T-helper 1 cell treated with Interleukin-12 subunit alpha and Interleukin-12 subunit beta and Interleukin-4 antibody, amounts not matched to agents 30 ng/mL and 1 ng/mL, for 36 hours (primary cell): ENCODE data around the gene NPIPA2. TPM values are rescaled to one million over a fixed set of nuclear protein-coding genes. Genes with fewer than 3 reads are reported as not detected.

Experiments
- total RNA-seq: library from RNA; stranded (reverse); gene quantifications from 2 replicates; pipeline ENCODE4 v1.2.3, GENCODE V29; 2022

The NPIPA2 gene
- total RNA-seq, 1 donor from 2014 or later: 5.7 TPM

Other genes starting within 250 kb of the NPIPA2 start
- gene PARN, start 112.3 kb upstream of the NPIPA2 start, total RNA-seq: 41.0 and 41.3 TPM in 2 replicates
- 60.3 and 64.2 TPM in 2 replicates for gene BFAR, start 109.6 kb upstream of the NPIPA2 start, total RNA-seq
- not detected in 2 replicates for gene PLA2G10, start 48.2 kb upstream of the NPIPA2 start, total RNA-seq
- gene NPIPA3, start 39.1 kb upstream of the NPIPA2 start, total RNA-seq: 1.8 and 4.0 TPM in 2 replicates
- gene NOMO1, start 91.2 kb downstream of the NPIPA2 start, total RNA-seq: 58.6 and 62.8 TPM in 2 replicates
- 94.5 and 101 TPM in 2 replicates for gene NPIPA1, start 194.9 kb downstream of the NPIPA2 start, total RNA-seq
- gene PDXDC1, start 232.5 kb downstream of the NPIPA2 start, total RNA-seq: 55.0 and 57.8 TPM in 2 replicates